Nephron (organoid): Measurements from ENCODE around the gene EIF5A.

ENCODE experiments used
- H3K27ac Mint-ChIP-seq, 3 experiments: 2 replicates each; pipeline ENCODE4 v1.8.0; 2020; ENCODE audit warnings: mixed read lengths in 3 of 3, mild to moderate bottlenecking in 2 of 3, moderate library complexity in 1 of 3
- H3K27me3 Mint-ChIP-seq: 2 replicates; pipeline ENCODE4 v1.8.0; 2021; ENCODE audit warnings: low read depth, mild to moderate bottlenecking, moderate library complexity, mixed read lengths
- H3K36me3 Mint-ChIP-seq: 2 replicates; pipeline ENCODE4 v1.8.0; 2020; ENCODE audit warnings: low read depth, mixed read lengths
- H3K4me1 Mint-ChIP-seq: 2 replicates; pipeline ENCODE4 v1.8.0; 2020; ENCODE audit warnings: mixed read lengths
- H3K4me3 Mint-ChIP-seq, 3 experiments: 2 replicates each; pipeline ENCODE4 v1.8.0; 2020; ENCODE audit warnings: mild to moderate bottlenecking in 3 of 3, mixed read lengths in 3 of 3, moderate library complexity in 2 of 3
- H3K9me3 Mint-ChIP-seq: 2 replicates; pipeline ENCODE4 v1.8.0; 2020; ENCODE audit warnings: mixed read lengths
- TF ChIP-seq, protein P1 (sequence below), 3 experiments: fragments of 200-600 bp; sonication (generic); IDR thresholded peaks; one replicate each; pipeline ENCODE4 v1.5.0; 2021; ENCODE audit warnings: antibody characterized with exemption in 3 of 3; ENCODE audit not compliant: unreplicated experiment in 3 of 3

EIF5A gene

DNA sequence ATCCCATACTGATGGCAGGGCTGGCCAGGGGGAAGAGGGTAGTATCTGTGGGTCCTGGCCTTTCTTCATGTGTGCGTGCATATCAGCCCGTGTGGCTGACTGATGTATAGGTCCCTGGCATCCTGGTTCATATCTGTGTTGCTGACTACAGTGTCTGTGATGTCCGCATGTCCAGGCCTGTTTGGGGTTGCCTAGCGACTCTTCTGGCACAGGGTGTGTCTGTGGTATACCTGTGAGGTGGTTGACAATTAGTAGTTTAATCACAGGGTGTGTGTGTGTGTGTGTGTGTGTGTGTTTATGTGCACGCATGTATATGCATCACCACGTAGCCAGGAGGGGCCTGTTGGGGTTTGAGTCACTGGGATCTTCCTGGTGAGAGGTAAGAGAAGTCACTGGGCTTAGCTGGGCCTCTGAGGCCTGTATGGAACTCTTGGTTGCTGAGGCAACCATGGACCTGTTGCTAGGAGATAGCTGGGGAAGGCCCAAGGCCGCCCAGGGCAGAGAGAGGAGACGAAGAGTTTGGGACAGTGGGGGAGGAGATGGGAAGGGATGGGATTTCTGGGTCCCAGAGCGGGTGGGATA lies 46.9 kb downstream of the EIF5A start:
- H3K9me3 Mint-ChIP-seq, result no peaks in the 10 kb centered on the region
- H3K4me1 Mint-ChIP-seq, result peaks cover 30% of the 10 kb centered on the region
- peak overlapping the region; percentile 70 to 95 (median 75) for H3K27ac Mint-ChIP-seq
- H3K36me3 Mint-ChIP-seq, result no peaks in the 10 kb centered on the region
- H3K27me3 Mint-ChIP-seq, result peaks cover 6% of the 10 kb centered on the region
- peak overlapping the region; percentile 89 to 94 (median 93) for H3K4me3 Mint-ChIP-seq
- TF ChIP-seq, protein P1, sequence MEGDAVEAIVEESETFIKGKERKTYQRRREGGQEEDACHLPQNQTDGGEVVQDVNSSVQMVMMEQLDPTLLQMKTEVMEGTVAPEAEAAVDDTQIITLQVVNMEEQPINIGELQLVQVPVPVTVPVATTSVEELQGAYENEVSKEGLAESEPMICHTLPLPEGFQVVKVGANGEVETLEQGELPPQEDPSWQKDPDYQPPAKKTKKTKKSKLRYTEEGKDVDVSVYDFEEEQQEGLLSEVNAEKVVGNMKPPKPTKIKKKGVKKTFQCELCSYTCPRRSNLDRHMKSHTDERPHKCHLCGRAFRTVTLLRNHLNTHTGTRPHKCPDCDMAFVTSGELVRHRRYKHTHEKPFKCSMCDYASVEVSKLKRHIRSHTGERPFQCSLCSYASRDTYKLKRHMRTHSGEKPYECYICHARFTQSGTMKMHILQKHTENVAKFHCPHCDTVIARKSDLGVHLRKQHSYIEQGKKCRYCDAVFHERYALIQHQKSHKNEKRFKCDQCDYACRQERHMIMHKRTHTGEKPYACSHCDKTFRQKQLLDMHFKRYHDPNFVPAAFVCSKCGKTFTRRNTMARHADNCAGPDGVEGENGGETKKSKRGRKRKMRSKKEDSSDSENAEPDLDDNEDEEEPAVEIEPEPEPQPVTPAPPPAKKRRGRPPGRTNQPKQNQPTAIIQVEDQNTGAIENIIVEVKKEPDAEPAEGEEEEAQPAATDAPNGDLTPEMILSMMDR (IDR thresholded peaks at IDR 0.05; ENCODE audit: unreplicated experiment in 3 of 3), result no peak

DNA sequence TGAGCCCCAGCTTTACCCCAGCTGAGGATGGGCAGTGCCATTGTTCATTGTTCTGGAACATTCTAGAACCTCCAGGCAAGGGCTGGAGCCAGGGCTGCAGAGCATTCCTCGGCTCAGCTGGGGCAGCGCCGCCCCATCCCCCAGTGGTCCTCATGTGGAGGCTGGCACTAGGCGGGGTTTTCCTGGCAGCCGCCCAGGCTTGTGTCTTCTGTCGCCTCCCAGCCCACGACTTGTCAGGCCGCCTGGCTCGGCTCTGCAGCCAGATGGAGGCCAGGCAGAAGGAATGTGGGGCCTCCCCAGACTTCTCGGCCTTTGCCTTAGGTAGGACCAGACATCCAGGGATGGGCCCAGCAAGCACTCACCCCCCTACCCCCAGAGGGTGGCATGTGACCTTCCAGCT lies 47.6 kb downstream of the EIF5A start, which contains the start of gene TMEM95:
Gene TMEM95 (plus strand): TSS at position 104 of the 400 bp plus-strand sequence. CDS start 49 bp downstream, at position 153.
- TF ChIP-seq, protein P1 (IDR thresholded peaks at IDR 0.05; ENCODE audit: unreplicated experiment in 3 of 3), result no peak
- H3K27ac Mint-ChIP-seq, result peak within 1 kb of the TSS; percentile 70 to 95 (median 75)
- peaks cover 6% of the 10 kb centered on the region for H3K27me3 Mint-ChIP-seq
- no peaks in the 10 kb centered on the region for H3K36me3 Mint-ChIP-seq
- H3K4me1 Mint-ChIP-seq, result peaks cover 23% of the 10 kb centered on the region
- no peaks in the 10 kb centered on the region for H3K9me3 Mint-ChIP-seq
- H3K4me3 Mint-ChIP-seq, result peak within 1 kb of the TSS; percentile 89 to 94 (median 93)

DNA sequence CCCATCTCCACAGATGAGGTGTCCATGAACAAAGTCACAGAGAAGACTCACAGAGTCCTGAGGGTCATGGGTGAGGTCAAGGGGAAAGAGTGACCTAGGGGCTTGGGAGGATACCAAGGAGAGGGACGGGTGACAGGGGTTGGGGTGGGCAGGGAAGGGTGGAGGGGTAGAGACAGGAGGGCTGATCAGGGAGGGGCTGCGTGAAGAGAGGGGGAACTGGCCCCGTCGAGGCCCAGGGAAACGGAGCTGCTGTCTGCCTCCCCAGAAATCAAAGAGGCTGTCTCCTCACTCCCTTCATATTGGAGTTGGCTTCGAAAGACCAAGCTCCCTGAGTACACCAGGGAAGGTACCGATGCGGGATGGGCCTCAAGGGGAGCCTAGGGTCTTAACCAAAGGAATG lies 48.1 kb downstream of the EIF5A start:
- H3K4me1 Mint-ChIP-seq, result peaks cover 21% of the 10 kb centered on the region

DNA sequence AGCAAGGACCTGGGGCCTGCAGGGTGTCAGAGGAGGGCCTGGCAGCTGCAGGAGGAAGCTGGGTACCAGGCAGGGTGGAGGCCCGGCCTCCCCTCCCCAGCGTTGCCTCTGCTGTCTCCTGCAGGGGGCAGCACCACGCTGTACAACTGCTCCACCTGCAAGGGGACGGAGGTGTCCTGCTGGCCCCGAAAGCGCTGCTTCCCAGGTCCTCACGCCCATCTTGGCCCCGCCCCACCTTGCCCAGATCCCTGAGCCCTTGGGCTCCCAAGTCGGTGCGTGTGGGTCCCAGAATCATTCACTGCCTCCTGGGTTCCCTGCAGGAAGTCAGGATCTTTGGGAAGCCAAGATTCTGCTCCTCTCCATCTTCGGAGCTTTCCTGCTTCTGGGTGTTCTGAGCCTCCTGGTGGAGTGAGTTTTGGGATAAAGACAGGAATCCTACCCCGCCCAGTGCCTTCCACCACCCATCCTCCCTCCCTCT lies 48.7 kb downstream of the EIF5A start:
- peaks cover 6% of the 10 kb centered on the region for H3K27me3 Mint-ChIP-seq
- TF ChIP-seq, protein P1 (IDR thresholded peaks at IDR 0.05; ENCODE audit: unreplicated experiment in 3 of 3), result peak; percentile 80 to 86 (median 84)
- H3K4me1 Mint-ChIP-seq, result peaks cover 21% of the 10 kb centered on the region
- no peak overlapping the region for H3K4me3 Mint-ChIP-seq
- H3K36me3 Mint-ChIP-seq, result no peaks in the 10 kb centered on the region
- H3K9me3 Mint-ChIP-seq, result no peaks in the 10 kb centered on the region
- no peak overlapping the region for H3K27ac Mint-ChIP-seq

More for the DNA sequence above, 48.1 kb downstream of the EIF5A start:
- TF ChIP-seq, protein P1 (IDR thresholded peaks at IDR 0.05; ENCODE audit: unreplicated experiment in 3 of 3), result no peak
- Mint-ChIP-seq H3K4me3 (peak overlapping the region in 1 of 3 experiments; percentile 36), H3K36me3 (no peaks in the 10 kb centered on the region), H3K9me3 (no peaks in the 10 kb centered on the region), H3K27me3 (peaks cover 6% of the 10 kb centered on the region), H3K27ac (no peak overlapping the region)

DNA sequence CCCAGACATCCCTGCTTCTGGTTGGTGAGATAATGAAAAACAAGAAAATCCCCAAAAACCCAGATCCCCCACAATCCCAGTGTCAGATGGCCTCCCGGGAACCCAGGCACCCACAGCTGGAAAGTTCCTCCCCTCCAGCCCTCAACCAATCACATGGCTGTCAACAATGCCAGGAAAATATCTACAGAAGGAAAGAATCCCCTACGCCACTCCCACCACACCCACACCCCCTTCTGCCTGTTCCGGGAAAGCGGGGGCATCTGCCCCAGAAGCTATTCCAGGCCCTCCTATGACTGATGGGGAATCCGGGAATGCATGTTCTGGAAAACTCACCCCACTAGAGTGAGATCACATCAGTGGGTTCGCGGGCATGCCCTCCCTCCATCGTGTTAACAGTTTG lies 49.3 kb downstream of the EIF5A start:
- TF ChIP-seq, protein P1 (IDR thresholded peaks at IDR 0.05; ENCODE audit: unreplicated experiment in 3 of 3), result no peak
- H3K9me3 Mint-ChIP-seq, result no peaks in the 10 kb centered on the region
- no peak overlapping the region for H3K4me3 Mint-ChIP-seq
- H3K27ac Mint-ChIP-seq, result no peak overlapping the region
- H3K4me1 Mint-ChIP-seq, result peaks cover 21% of the 10 kb centered on the region
- H3K27me3 Mint-ChIP-seq, result peaks cover 8% of the 10 kb centered on the region
- no peaks in the 10 kb centered on the region for H3K36me3 Mint-ChIP-seq

DNA sequence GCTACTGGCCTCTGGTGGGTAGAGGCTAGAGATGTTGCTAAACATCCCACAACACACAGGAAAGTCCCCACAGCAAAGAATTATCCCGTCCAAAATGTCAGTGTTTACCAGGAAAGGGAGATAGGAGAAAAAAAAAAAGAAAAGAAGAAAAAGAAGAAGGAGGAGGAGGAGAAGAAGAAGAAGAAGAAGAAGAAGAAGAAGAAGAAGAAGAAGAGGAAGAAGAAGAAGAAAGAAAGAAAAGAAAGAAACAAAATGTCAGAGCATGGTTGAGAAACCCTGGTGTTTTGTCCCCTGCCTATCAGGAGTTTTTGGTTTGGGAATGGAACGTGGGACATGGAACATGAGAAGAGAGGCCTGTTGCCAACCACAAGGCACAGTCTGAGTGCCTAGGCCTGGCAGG lies 50.0 kb downstream of the EIF5A start:
- no peak overlapping the region for H3K27ac Mint-ChIP-seq
- H3K4me1 Mint-ChIP-seq, result peaks cover 20% of the 10 kb centered on the region
- peaks cover 13% of the 10 kb centered on the region for H3K27me3 Mint-ChIP-seq
- no peaks in the 10 kb centered on the region for H3K9me3 Mint-ChIP-seq
- TF ChIP-seq, protein P1 (IDR thresholded peaks at IDR 0.05; ENCODE audit: unreplicated experiment in 3 of 3), result no peak
- H3K36me3 Mint-ChIP-seq, result no peaks in the 10 kb centered on the region
- no peak overlapping the region for H3K4me3 Mint-ChIP-seq
